ENCODE measurements around the gene GPD1L.

GRCh38 chr3:32098528-32098927 is 7.9 kb upstream of the GPD1L start:
- TF ChIP-seq POLR2A (IDR thresholded peaks at IDR 0.05), result no peak
- TF ChIP-seq, protein P1, sequence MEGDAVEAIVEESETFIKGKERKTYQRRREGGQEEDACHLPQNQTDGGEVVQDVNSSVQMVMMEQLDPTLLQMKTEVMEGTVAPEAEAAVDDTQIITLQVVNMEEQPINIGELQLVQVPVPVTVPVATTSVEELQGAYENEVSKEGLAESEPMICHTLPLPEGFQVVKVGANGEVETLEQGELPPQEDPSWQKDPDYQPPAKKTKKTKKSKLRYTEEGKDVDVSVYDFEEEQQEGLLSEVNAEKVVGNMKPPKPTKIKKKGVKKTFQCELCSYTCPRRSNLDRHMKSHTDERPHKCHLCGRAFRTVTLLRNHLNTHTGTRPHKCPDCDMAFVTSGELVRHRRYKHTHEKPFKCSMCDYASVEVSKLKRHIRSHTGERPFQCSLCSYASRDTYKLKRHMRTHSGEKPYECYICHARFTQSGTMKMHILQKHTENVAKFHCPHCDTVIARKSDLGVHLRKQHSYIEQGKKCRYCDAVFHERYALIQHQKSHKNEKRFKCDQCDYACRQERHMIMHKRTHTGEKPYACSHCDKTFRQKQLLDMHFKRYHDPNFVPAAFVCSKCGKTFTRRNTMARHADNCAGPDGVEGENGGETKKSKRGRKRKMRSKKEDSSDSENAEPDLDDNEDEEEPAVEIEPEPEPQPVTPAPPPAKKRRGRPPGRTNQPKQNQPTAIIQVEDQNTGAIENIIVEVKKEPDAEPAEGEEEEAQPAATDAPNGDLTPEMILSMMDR (IDR thresholded peaks at IDR 0.05), result no peak

Measured in lower leg skin (tissue), 3 donors.